ENCODE results near the gene ZMYND12. TPM values are rescaled to one million over a fixed set of nuclear protein-coding genes. Genes with fewer than 3 reads are reported as not detected.

Gene ZMYND12
- total and polyA plus RNA-seq, 7 donors: 0.54 to 10.9 (median 1.0) TPM

DNA sequence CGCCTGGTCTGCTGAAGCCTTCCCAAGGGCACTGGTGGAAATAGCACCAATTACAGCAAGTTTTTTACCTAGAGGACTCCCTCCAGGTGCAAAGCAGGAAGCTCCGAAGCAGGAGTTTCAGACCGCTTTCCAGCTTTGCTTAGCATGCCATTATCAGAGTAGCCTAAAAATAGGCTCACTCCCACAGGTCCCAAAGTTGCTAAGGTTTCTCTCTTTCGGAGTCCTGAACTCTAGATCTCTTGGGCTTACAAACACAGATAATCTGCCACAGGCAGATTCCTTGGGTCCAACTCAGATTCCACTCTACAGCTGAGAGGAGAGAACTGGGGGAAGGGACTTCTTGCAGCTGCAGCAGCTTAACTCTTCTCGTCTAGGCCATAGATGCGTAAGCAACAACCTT lies 22.5 kb downstream of the ZMYND12 start:
- Histone ChIP-seq H3K4me3 (no peak overlapping the region), H3K27me3 (no peaks in the 10 kb centered on the region), H3K4me1 (no peaks in the 10 kb centered on the region), H3K9me3 (no peaks in the 10 kb centered on the region), H3K36me3 (no peaks in the 10 kb centered on the region), H3K27ac (no peak overlapping the region)
- TF ChIP-seq, protein P1, sequence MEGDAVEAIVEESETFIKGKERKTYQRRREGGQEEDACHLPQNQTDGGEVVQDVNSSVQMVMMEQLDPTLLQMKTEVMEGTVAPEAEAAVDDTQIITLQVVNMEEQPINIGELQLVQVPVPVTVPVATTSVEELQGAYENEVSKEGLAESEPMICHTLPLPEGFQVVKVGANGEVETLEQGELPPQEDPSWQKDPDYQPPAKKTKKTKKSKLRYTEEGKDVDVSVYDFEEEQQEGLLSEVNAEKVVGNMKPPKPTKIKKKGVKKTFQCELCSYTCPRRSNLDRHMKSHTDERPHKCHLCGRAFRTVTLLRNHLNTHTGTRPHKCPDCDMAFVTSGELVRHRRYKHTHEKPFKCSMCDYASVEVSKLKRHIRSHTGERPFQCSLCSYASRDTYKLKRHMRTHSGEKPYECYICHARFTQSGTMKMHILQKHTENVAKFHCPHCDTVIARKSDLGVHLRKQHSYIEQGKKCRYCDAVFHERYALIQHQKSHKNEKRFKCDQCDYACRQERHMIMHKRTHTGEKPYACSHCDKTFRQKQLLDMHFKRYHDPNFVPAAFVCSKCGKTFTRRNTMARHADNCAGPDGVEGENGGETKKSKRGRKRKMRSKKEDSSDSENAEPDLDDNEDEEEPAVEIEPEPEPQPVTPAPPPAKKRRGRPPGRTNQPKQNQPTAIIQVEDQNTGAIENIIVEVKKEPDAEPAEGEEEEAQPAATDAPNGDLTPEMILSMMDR (IDR thresholded peaks at IDR 0.05): no peak
- TF ChIP-seq POLR2AphosphoS5 (IDR thresholded peaks at IDR 0.05): no peak
- DNase-seq: no peak
- 87 to 94% methylated on average over 6 of the region's 6 CpGs for WGBS, 2 donors
- intact Hi-C loops (cut with DNase I): no loop called here

- 94 to 98% methylated on average over 4 of the region's 4 CpGs for WGBS, 2 donors
- TF ChIP-seq POLR2AphosphoS5 (IDR thresholded peaks at IDR 0.05) (no peak), EP300 (IDR thresholded peaks at IDR 0.05) (no peak)
These were observed 23.1 kb downstream of the ZMYND12 start for GRCh38 chr1:42432714-42433113.

DNA sequence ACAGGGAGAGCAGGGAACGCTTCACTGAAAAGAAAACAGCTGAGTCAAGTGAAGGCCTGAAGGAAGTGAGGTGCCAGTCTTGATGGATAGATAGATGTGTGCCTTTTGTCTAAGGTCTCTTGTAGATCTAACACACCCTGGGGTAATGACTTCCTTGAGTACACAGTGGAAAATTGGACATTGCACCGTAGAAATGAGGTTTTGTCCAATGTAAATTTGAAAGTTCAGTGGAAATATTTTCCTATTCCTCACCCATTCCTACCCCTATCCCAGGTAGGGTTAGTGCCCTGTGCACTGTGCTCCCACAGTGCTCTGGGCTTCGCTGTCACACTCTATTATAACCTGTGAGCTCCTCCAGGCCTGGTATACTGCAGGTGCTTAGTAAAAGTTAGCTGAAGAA lies 24.3 kb downstream of the ZMYND12 start:
- TF ChIP-seq POLR2AphosphoS5 (IDR thresholded peaks at IDR 0.05) (no peak), POLR2A (IDR thresholded peaks at IDR 0.05) (no peak), EP300 (IDR thresholded peaks at IDR 0.05) (no peak)
- TF ChIP-seq, protein P1 (IDR thresholded peaks at IDR 0.05): no peak
- no peaks in the 10 kb centered on the region for H3K36me3 ChIP-seq

More at GRCh38 chr1:42432714-42433113, 23.1 kb downstream of the ZMYND12 start:
- DNase-seq: no peak
- no peaks in the 10 kb centered on the region for H3K36me3 ChIP-seq
- H3K27me3 ChIP-seq: no peaks in the 10 kb centered on the region
- intact Hi-C loops (cut with DNase I): no loop called here
- no peaks in the 10 kb centered on the region for H3K9me3 ChIP-seq
- no peak overlapping the region for H3K27ac ChIP-seq
- no peak overlapping the region for H3K4me3 ChIP-seq
- H3K4me1 ChIP-seq: no peaks in the 10 kb centered on the region

DNA sequence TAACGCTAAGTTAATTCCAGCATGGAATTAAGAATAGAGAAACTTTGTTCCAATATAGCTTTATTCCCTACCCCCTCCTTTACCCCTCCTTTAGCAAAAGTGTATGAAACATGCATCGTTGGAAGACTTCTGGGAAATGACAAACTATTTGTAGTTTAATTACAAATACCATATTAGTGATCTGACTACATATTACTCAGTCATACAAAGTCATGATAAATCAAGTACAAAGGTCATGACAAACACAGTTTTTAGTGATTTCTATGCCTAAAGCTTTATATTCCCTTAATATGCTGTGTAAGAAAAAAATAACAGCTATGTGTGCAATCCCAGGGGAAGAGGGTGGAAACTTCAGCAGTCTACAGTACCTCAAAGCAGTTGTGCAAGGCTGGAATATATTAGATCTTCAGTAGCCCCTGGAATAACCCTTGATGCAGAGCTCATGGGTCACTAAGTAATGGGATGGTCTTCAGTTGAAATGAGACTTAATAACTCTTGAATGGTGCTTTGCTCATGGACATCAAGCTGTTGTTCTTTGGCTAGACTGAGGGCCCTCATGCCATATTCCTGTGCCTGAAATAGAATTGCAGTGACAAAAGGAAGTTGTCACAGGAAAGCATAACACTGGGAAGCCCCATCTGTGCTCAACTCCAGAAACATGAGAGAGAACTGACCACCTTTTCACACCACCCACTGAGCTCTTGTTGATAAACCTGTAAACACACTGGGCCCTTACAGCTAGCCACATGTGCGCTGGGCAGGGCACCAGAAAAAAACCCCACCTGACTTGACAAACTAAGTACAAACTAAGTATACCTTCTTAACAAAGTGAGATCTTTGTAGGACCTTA lies 25.3 kb downstream of the ZMYND12 start:
- H3K27ac ChIP-seq: no peak overlapping the region
- no peak for DNase-seq
- H3K9me3 ChIP-seq: no peaks in the 10 kb centered on the region
- H3K36me3 ChIP-seq: no peaks in the 10 kb centered on the region
- H3K27me3 ChIP-seq: no peaks in the 10 kb centered on the region
- no peaks in the 10 kb centered on the region for H3K4me1 ChIP-seq
- H3K4me3 ChIP-seq: no peak overlapping the region
- no peak for TF ChIP-seq POLR2A (IDR thresholded peaks at IDR 0.05)
- no peak for TF ChIP-seq EP300 (IDR thresholded peaks at IDR 0.05)
- no peak for TF ChIP-seq POLR2AphosphoS5 (IDR thresholded peaks at IDR 0.05)
- TF ChIP-seq, protein P1 (IDR thresholded peaks at IDR 0.05): no peak
- intact Hi-C loops (cut with DNase I): no loop called here
- WGBS, 2 donors: 83 to 92% methylated on average over 3 of the region's 3 CpGs

More for the DNA sequence above, 24.3 kb downstream of the ZMYND12 start:
- WGBS, 2 donors: 13 to 65% methylated on average over 3 of the region's 3 CpGs
- no peaks in the 10 kb centered on the region for H3K4me1 ChIP-seq
- H3K4me3 ChIP-seq: no peak overlapping the region
- no peaks in the 10 kb centered on the region for H3K27me3 ChIP-seq
- no peak overlapping the region for H3K27ac ChIP-seq
- intact Hi-C loops (cut with DNase I): no loop called here
- DNase-seq: no peak
- H3K9me3 ChIP-seq: no peaks in the 10 kb centered on the region

- Histone ChIP-seq H3K4me1 (no peaks in the 10 kb centered on the region), H3K9me3 (no peaks in the 10 kb centered on the region), H3K27me3 (no peaks in the 10 kb centered on the region), H3K4me3 (no peak overlapping the region), H3K27ac (no peak overlapping the region), H3K36me3 (no peaks in the 10 kb centered on the region)
- intact Hi-C loops (cut with DNase I): no loop called here
- no peak for TF ChIP-seq POLR2A (IDR thresholded peaks at IDR 0.05)
- no peak for TF ChIP-seq POLR2AphosphoS5 (IDR thresholded peaks at IDR 0.05)
- no peak for TF ChIP-seq EP300 (IDR thresholded peaks at IDR 0.05)
- TF ChIP-seq, protein P1 (IDR thresholded peaks at IDR 0.05): no peak
- WGBS, 2 donors: 36 to 66% methylated on average over 1 of the region's 1 CpG
- DNase-seq: no peak
These were observed 26.2 kb downstream of the ZMYND12 start for GRCh38 chr1:42429603-42430002.

Data from sigmoid colon (tissue), 7 donors.